SK-N-MC (cell line): ENCODE measurements around the gene TMC2.

Source experiments
- EZH2 ChIP-seq: fragments of 200-600 bp; sonication (generic); IDR thresholded peaks from one replicate; pipeline ENCODE4 v1.6.1; 2017; ENCODE audit warnings: antibody characterized with exemption
- POLR2AphosphoS5 ChIP-seq: IDR thresholded peaks from 2 replicates; pipeline ENCODE4 v1.6.1; 2012; ENCODE audit warnings: mild to moderate bottlenecking, low read depth, low read length, borderline replicate concordance

DNA sequence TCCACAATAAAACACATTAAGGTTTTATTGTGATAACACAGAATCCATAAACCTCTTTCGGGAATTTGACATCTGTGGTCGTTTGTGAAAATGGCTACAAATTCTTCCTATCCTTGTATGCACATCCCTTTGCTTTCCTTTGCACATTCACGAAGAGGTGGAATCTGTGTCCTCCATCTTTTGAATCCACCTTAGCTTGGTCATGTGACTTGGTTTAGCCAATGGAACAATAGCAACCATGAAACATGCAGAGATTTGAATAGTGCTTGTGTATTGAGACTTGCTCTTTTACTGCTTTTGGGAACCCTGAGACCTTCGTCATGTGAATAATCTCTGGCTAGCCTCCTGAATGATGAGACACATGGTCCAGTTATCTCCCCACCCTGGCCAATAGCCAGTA lies 66.4 kb downstream of the TMC2 start:
- TF ChIP-seq EZH2: no peak
- TF ChIP-seq POLR2AphosphoS5: no peak
